HG03469 (cell line): ENCODE measurements around the gene ADNP2.

Experiments used
- ATAC-seq: cut with Tn5 transposase; IDR thresholded peaks from one replicate; pipeline ENCODE4 v1.9.1; 2021; ENCODE audit warnings: mild to moderate bottlenecking, moderate library complexity, moderate number of reproducible peaks; ENCODE audit not compliant: unreplicated experiment

ADNP2 gene, protein sequence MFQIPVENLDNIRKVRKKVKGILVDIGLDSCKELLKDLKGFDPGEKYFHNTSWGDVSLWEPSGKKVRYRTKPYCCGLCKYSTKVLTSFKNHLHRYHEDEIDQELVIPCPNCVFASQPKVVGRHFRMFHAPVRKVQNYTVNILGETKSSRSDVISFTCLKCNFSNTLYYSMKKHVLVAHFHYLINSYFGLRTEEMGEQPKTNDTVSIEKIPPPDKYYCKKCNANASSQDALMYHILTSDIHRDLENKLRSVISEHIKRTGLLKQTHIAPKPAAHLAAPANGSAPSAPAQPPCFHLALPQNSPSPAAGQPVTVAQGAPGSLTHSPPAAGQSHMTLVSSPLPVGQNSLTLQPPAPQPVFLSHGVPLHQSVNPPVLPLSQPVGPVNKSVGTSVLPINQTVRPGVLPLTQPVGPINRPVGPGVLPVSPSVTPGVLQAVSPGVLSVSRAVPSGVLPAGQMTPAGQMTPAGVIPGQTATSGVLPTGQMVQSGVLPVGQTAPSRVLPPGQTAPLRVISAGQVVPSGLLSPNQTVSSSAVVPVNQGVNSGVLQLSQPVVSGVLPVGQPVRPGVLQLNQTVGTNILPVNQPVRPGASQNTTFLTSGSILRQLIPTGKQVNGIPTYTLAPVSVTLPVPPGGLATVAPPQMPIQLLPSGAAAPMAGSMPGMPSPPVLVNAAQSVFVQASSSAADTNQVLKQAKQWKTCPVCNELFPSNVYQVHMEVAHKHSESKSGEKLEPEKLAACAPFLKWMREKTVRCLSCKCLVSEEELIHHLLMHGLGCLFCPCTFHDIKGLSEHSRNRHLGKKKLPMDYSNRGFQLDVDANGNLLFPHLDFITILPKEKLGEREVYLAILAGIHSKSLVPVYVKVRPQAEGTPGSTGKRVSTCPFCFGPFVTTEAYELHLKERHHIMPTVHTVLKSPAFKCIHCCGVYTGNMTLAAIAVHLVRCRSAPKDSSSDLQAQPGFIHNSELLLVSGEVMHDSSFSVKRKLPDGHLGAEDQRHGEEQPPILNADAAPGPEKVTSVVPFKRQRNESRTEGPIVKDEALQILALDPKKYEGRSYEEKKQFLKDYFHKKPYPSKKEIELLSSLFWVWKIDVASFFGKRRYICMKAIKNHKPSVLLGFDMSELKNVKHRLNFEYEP

DNA sequence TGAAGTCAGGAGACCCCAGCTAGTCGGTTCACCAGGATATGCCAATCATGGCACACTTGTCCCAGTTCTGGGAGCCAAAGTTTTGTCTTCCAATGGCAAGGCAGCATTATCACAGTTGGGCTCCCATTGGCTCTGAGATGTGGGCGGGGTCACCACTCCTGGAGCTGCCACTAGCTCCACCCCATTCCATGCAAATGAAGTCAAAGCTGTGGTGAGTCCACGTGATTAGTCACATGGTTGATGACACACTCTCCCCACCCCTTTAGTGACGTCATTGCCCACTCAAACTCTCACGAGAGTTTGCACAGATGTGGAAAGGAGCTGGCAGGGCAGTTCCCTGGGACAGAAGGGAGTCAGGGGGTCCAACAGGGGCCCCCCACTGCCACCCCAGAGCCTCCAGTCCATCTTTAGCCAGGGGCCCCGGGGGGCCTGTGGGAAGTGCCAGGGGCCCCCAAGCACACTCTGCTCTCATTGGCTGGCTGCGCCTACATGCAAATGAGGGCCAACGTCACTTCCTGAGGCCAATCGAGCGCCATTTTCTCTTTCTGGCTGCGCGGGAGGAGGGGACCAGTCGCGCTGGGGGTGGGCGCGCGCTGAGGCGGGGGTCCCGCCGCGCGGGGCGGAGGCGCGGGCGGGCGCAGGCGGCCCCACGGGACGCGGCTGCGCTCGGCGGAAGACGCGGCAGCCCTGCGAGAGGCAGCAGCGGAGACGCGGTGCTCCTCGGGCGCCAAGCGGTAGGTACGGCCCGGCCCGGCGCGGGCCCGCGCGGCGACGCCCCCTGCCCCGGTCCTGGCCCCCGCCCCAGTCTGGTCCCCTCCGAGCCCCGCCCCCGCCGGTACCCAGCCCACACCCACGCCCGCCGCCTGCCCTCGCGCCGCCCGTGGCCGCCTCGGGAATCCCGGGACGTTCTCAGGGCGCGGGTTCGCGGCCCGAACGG lies at the start of gene ADNP2:
Gene ADNP2 (plus strand): TSS at position 524 of the 937 bp plus-strand sequence. CDS start 8,281 bp downstream, outside the sequence.
- peak; percentile 44 for ATAC-seq

DNA sequence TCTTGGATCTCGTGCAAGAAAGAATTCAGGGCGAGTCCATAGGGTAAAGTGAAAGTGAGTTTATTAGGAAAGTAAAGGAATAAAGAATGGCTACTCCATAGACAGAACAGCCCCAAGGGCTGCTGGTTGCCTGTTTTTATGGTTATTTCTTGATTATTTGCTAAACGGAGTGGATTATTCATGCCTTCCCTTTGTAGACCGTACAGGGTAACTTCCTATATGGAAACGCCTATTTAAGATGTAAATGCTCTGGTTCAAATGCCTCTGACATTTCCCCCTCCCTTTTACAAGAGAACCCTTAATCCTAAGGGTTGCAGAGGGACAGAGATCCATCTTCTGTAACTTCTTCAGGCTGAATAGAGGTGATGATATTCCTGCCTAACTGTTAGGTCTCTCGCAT lies 49.1 kb upstream of the ADNP2 start:
- ATAC-seq, result no peak

DNA sequence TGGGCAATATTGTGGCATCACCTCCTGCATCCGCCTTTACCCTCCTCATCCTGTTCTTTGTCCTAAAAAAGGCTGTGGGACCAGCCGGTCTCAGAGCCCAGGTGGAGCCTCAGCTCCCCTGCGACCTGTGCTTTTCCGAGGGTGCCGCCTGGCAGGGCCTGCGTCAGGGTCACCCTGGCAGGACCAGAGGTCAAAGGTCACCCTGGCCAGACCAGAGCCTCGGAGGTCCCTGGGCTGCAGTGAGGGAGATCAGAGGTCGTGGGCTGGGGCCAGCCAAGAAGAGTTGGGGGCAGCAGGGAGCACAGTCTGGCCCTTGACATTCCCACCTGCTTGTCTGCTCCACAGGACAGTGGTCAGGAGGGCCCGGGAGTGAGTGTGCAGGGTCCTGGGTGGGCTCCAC lies 43.4 kb upstream of the ADNP2 start:
- ATAC-seq, result no peak

DNA sequence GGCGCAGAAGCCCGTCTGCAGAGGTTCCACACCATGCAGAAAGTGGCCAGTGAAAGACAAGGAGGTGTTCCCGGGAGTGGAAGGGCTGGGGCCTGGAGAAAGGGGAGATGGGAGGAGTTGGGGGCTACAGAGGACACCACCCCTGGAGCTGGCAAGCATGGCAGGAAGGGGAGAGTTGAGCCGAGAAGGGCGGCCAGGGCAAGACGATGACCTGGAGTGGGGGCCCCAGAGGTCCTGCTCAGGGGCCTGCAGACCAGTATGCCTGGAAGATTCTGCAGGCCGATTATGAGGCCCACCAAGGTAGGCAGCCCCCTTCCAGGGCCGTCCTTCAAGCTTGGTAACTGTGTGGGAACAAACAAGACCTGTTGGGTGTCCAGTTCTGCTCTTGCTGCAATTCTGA lies 41.7 kb upstream of the ADNP2 start:
- ATAC-seq, result no peak

DNA sequence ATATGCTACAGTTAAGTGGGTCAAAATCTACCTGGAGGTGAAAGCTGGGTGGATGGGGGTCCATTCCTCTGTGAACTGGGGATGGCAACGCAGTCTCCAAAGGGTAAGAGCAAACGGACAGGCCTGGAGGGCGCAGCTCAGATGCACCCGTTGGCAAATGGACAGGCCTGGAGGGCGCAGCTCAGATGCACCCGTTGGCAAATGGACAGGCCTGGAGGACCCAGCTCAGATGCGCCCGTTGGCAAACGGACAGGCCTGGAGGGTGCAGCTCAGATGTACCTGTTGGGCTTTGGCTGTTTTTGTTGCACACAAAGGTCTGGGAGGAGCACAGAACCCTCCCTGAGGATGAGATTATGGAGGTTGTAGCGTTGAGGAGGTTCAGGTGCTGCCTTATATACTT lies 41.2 kb upstream of the ADNP2 start:
- ATAC-seq, result no peak

DNA sequence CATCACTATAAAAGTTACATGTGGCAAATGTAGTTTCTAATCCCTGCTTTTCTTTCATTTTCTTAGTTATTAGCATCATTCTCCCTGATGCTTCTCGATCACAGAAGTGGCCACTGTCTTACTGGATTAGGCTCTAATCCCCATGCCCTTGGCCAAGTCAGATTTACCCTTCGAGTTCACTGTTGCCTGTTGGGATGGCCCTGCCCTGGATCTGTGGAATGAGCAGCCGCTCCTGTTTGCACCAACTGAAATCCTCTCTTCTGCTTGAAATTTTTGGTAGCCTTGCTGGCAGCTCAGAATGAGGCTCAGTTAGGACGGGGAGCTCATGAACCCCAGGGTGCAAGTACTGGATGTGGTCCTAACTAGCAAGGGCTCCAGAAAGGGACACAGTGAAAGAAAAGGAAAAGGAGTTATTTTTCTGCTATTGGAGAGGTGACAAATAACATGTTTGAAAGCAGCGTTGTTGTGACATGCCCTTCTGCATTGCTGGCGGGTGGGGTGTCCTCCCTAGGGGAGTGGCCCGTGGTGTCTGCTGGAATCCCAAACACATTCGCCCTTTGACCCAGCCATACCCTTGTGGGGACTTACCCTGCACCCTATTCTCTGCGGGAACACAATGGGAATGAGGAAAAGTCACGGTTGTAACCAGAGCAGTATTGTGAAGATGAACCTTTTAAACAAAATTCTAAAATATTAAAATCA lies 40.3 kb upstream of the ADNP2 start:
- ATAC-seq, result no peak

DNA sequence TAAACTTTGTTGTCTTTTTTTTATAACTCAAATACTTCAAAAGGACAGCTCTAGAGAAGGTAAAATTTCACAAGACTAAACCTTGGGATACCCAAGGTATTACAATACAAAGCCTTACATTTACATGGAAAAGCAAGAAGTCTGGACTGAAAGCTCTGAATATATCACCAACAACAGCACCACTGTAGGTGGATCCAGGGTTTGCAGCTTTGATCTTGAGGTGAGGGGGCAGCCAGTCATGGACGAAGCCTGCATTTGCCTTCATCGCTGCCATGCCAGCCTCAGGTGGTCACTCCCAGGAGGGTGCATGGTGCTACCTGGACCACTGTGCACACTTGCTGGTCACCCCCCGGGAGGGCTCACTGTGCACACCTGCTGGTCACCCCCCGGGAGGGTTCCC lies 38.2 kb upstream of the ADNP2 start:
- ATAC-seq, result no peak

DNA sequence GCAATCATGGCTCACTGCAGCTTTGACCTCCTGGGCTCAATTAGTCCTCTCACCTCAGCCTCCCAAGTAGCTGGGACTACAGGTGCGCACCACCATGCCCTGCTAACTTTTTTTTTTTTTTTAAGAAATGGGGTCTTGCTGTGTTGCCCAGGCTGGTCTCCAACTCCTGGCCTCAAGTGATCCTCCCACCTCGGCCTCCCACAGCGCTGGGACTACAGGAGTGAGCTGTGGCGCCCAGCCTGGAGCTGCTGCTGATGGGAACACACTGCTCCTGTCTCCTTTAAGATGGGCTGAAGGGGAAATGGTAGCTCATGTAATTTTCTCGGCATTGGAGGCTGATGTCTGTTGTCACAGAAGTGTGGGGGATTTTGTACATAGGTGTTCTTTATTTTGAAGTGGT lies 34.9 kb upstream of the ADNP2 start:
- ATAC-seq, result no peak

DNA sequence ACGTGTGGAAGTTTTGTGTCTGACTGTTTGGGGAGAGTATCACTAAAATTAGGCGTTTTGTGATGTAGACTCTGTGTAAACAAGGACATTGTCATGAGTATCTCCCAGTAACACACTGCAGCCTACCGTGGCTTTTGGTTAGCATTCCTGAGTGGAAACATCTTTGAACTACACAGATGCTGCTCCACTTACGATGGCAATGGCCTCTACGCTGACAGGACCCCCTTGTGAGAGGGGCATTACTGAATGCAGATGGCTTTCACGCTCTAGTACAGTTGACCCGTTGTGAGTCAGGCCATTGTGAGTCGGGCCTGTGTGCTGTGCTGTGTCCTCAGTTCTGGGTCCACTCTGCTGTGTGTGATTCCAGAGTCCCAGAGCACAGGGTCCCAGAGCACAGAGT lies 34.4 kb upstream of the ADNP2 start:
- no peak for ATAC-seq

DNA sequence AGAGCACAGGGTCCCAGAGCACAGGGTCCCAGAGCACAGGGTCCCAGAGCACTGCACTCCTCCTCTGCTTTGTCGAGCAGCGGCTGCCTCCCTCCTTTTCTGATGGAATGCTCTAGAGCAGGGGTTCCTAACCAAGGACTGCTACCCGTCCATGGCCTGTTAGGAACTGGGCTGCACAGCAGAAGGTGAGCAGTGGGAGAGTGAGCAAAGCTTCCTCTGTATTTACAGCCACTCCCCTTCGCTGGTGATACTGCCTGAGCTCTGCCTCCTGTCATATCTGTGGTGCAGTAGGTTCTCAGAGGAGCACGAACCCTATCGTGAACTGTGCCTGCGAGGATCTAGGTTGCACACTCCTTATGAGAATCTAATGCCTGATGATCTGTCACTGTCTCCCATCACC lies 33.1 kb upstream of the ADNP2 start:
- ATAC-seq, result no peak

DNA sequence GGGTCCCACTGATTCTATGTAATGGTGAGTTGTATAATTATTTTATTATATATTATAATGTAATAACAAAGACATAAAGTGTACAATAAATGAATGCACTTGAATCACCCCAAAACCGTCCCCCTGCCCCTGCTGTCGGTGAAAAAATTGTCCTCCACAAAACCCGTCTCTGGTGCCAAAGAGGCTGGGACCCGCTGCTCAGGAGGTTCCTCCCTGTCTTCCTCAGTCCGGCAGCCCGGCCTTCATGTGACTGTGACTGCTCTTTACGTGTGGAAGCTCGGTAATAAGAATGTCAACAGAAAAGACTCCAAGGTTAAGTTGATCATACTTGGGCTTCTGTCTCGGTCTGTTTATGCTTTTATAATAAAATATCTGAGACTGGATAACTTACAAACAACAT lies 32.7 kb upstream of the ADNP2 start:
- ATAC-seq, result no peak

DNA sequence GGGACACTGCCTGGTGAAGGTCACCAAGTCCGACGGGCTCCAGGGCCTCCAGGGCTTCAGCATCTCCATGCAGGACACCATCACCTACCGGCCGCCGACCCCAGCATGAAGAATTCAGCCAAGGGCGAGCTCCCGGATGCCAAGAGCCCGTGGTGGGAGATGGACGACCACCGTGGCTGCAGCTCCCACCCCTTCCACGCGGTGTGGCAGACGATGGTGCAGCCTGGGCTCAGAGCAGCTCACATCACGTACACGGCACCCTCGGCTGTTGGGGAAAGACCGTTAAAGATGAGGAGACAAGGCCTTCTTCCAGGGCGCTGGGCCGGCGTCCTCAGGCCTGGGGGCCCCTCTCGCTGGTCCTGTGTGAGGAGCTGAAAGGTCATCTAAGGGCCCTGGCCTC lies 31.2 kb upstream of the ADNP2 start:
- ATAC-seq, result no peak

DNA sequence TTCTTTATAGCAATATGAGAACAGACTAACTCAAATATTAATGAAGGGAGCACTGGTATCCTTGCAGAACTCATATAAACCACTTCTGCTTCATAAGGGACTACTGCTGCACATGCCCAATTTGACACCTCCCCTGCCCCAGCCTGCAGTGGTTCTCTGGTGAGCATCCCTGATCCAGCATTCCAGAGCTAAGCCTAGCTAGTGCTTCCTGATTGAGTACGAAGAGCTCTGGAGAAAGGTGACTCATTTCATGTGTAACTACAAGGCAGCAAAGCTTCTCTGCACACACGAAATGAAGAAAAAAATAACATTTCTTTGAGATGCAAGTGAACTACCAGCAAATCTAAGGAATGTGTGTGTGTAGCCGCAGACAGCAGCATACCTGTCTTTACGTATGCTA lies 22.8 kb upstream of the ADNP2 start:
- no peak for ATAC-seq

DNA sequence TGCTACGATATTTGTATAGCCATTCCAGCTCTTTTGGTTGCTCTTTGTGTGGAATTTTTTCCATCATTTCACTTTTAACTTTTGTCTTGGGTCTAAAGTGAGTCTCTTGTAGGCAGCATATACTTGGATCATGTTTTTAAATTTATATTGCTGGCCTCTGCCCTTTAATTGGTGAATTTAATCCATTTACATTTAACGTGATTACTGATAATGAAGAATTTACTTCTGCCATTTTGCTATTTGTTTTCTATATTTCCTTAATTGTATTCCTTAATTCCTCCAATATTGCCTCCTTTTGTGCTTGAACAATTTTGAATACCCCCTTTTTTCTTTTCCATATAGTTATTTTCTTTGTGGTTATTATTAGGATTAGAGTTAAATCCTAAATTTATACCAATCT lies 21.0 kb upstream of the ADNP2 start:
- no peak for ATAC-seq

DNA sequence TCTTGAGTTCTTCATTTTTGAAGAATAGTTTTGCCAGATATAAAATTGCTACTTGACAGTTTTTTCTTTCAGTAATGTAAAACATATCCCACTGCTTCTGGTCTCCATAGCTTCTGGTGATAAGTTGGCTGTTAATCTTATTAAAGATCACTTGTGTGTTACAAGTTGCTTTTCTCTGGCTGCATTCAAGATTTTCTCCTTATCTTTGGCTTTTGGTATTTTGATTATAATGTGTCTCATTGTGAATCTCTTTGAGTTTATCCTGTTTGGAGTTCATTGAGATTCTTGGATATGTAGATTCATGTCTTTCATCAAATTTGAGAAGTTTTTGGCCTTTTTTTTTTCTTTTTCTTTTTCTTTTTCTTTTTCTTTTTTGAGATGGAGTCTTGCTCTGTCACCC lies 20.2 kb upstream of the ADNP2 start:
- ATAC-seq, result no peak

DNA sequence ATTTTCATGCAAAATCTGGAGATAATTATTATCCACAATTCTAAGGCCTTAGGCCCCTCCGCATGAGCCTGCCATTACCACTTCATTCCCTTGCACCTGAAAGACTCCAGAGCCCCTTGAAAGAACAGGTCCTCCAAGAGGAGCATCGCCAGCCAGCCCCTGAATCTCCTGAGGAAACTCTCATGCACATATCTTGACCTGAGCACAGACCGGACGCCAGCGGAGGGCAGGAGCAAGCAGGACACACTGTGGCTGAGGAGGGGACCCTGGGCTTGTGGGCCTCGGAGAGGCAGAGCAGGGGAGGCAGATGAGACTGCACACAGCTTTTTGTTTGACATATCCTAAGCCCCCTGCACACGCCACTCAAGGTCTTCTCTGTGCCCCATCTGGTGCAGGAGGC lies 13.6 kb upstream of the ADNP2 start:
- no peak for ATAC-seq

DNA sequence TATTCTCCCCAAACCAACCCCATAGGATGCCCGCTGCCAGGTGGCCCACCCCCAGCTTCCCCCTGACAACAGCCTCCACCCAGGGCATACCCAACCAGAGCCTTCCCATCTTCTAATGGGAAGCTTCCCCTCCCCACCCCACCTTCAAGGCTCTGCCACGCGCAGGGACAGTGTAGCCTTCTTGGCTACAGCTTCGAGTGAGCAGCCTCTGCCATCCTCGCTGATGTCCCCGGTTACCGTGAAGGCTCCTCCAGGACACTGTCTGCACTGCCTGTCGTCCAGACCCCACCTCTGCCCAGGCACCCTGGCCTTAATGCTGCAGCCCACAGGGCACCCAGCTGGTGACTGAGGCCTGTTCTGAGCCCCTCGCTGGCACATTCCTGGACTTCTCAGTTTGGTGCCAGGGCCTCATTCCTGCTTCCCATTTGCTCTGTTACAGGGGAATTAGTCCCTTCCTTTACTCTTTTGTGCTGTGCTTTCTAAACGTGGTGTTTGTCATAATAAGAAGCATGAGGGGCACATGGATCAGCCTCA lies 13.0 kb upstream of the ADNP2 start:
- no peak for ATAC-seq

DNA sequence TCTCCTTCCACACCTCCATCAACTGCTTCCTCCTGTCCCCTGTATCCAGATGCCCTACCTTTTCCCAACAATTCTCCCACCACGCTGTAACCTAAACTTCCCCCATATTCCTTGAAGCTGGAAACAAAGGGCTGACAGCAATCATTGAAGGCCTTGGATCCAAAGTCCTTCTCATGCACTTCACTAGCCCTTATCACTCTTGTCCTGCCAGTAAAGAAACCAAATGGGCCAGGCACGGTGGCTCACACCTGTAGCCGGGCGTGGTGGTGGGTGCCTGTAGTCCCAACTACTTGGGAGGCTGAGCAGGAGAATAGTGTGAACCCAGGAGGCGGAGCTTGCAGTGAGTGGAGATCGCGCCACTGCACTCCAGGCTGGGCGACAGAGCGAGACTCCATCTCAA lies 11.9 kb upstream of the ADNP2 start:
- ATAC-seq, result no peak

DNA sequence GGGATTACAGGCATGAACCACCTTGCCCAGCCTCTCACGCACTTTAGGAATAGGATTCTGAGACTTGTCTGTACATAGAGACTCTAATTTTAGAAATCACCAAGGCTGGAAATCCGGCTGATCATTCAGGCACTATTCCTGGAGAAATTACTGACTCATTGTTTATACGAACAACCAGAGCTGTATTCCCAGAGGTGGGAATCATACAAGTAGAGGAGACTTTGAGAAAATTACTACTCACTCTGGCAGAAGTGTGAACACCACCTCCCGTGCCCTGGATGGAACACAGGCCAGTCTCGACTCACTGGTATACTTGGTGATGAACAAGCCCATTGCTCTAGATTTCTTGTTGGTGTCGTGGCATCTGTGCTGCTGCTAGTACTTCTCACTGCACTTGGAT lies 5.8 kb upstream of the ADNP2 start:
- no peak for ATAC-seq

DNA sequence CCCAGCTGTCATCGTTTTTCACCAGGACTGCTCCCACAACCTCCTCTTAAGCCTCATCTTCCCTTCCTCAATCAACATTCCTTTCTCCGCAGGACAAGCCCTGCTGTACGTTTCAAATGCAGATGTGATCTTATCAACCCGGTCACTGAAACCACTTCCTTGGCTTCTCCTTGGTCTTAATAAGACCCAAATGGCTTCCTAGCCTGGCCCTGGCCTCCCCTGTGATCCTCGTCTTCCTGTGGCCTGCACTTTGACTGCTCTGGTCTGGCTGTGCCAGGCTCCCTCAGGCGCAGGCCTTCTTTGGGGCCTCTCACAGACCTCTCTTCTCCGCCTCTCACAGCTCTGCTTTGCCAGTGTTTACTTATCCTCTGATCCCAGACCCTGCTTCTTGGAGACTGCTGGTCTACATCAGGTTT lies 4.7 kb upstream of the ADNP2 start:
- no peak for ATAC-seq
